ENCODE data around the gene KCNAB2.

DNA sequence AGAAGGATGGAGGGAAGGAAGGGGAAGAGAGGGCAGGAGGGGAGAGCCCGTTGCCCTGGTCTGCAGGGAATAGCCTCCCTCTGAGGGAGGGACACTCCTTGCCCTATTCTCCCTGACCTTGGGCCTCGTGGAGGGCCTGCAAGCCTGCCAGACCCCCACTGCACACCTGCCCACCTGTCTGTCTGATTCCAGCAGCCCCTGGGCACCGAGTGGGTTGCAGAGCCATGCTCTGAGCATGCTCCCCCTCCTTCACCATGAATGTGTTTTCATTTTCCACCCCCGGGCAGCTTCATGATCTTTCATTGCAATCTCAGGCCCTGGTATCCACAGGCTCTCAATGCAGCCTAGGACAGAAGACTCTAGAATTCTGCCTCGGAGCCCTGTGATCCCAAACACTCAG is 48.4 kb upstream of the KCNAB2 start:
- TF ChIP-seq CTCF (IDR thresholded peaks at IDR 0.05), result no peak
- TF ChIP-seq POLR2A (IDR thresholded peaks at IDR 0.05), result no peak

Data from lower leg skin (tissue), 3 donors.